ENCODE results near the gene INPP5A.

The INPP5A gene

GRCh38 chr10:132827423-132827789 lies 289.8 kb downstream of the INPP5A start:
- H3K4me3 ChIP-seq (replicated peaks; ENCODE audit: low read depth, low read length): no peak overlapping the region
- no peak for TF ChIP-seq CTCF (IDR thresholded peaks at IDR 0.05; ENCODE audit: low read length, missing control alignments)
- no peak for DNase-seq (ENCODE audit: low read depth)

GRCh38 chr10:132827861-132828539 lies 290.4 kb downstream of the INPP5A start:
- H3K4me3 ChIP-seq (replicated peaks; ENCODE audit: low read depth, low read length): no peak overlapping the region
- no peak for TF ChIP-seq CTCF (IDR thresholded peaks at IDR 0.05; ENCODE audit: low read length, missing control alignments)
- DNase-seq (ENCODE audit: low read depth): no peak

- H3K4me3 ChIP-seq (replicated peaks; ENCODE audit: low read depth, low read length): no peak overlapping the region
- DNase-seq (ENCODE audit: low read depth): no peak
- no peak for TF ChIP-seq CTCF (IDR thresholded peaks at IDR 0.05; ENCODE audit: low read length, missing control alignments)
Measured at GRCh38 chr10:132828681-132829080, 291.1 kb downstream of the INPP5A start.

- TF ChIP-seq CTCF (IDR thresholded peaks at IDR 0.05; ENCODE audit: low read length, missing control alignments): no peak
- DNase-seq (ENCODE audit: low read depth): no peak
- no peak overlapping the region for H3K4me3 ChIP-seq (replicated peaks; ENCODE audit: low read depth, low read length)
Measured at GRCh38 chr10:132829403-132829802, 291.8 kb downstream of the INPP5A start.

GRCh38 chr10:132832186-132832969 lies 294.8 kb downstream of the INPP5A start:
- no peak overlapping the region for H3K4me3 ChIP-seq (replicated peaks; ENCODE audit: low read depth, low read length)
- TF ChIP-seq CTCF (IDR thresholded peaks at IDR 0.05; ENCODE audit: low read length, missing control alignments): no peak
- DNase-seq (ENCODE audit: low read depth): no peak
